CD4-positive, alpha-beta T cell treated with Interferon gamma for 1 hour (primary cell): Measurements from ENCODE around the gene EMC8.
"Not testable (repeated sequence)": the region's sequence is repeated elsewhere in the genome, so short reads cannot be mapped to it uniquely, and the experiment has no call there.

Experiments used
- DNase-seq: peaks from one replicate; pipeline ENCODE4 v3.0.0-alpha.2; 2020

EMC8 gene

GRCh38 chr16:85834741-85835140, 35.4 kb upstream of the EMC8 start:
- no peak for DNase-seq

- DNase-seq: no peak
These were observed 34.0 kb upstream of the EMC8 start for GRCh38 chr16:85833219-85833920.

- DNase-seq: peak; percentile 62
These were observed 33.4 kb upstream of the EMC8 start for GRCh38 chr16:85832570-85833218.

GRCh38 chr16:85830821-85831220, 31.5 kb upstream of the EMC8 start:
- no peak for DNase-seq

- DNase-seq: peak; percentile 25
These were observed 30.6 kb upstream of the EMC8 start for GRCh38 chr16:85829751-85830445.

GRCh38 chr16:85829171-85829719, 29.9 kb upstream of the EMC8 start:
- no peak for DNase-seq

- no peak for DNase-seq
These were observed 28.8 kb upstream of the EMC8 start for GRCh38 chr16:85828166-85828565.

- DNase-seq: no peak
These were observed 27.4 kb upstream of the EMC8 start for GRCh38 chr16:85826686-85827247.

- no peak for DNase-seq
These were observed 26.0 kb upstream of the EMC8 start for GRCh38 chr16:85825326-85825725.

- peak; percentile 47 for DNase-seq
These were observed 25.1 kb upstream of the EMC8 start for GRCh38 chr16:85824161-85825135.

- DNase-seq: no peak
These were observed 24.1 kb upstream of the EMC8 start for GRCh38 chr16:85823328-85823920.

GRCh38 chr16:85822145-85822544, 22.8 kb upstream of the EMC8 start:
- DNase-seq: no peak

GRCh38 chr16:85821390-85822135, 22.2 kb upstream of the EMC8 start:
- peak; percentile 78 for DNase-seq

GRCh38 chr16:85820604-85821372, 21.4 kb upstream of the EMC8 start:
- DNase-seq: no peak

GRCh38 chr16:85819771-85820170, 20.4 kb upstream of the EMC8 start:
- no peak for DNase-seq

GRCh38 chr16:85819245-85819644, 19.9 kb upstream of the EMC8 start:
- DNase-seq: peak; percentile 79

GRCh38 chr16:85817195-85817594, 17.9 kb upstream of the EMC8 start:
- not testable (repeated sequence) for DNase-seq

- no peak for DNase-seq
These were observed 16.8 kb upstream of the EMC8 start for GRCh38 chr16:85816159-85816558.

- DNase-seq: no peak
These were observed 13.7 kb upstream of the EMC8 start for GRCh38 chr16:85812811-85813700.
